Activated naive CD8-positive, alpha-beta T cell (primary cell): ENCODE measurements around the gene CNPY3.
"Not testable (repeated sequence)": the region's sequence is repeated elsewhere in the genome, so short reads cannot be mapped to it uniquely, and the experiment has no call there.

Experiments used
- H3K27ac Mint-ChIP-seq: one replicate; pipeline ENCODE4 v1.8.0; 2021; ENCODE audit warnings: mixed read lengths
- H3K27me3 Mint-ChIP-seq: one replicate; pipeline ENCODE4 v1.8.0; 2021; ENCODE audit warnings: mixed read lengths
- H3K36me3 Mint-ChIP-seq: one replicate; pipeline ENCODE4 v1.8.0; 2021; ENCODE audit warnings: mixed read lengths
- H3K4me1 Mint-ChIP-seq: one replicate; pipeline ENCODE4 v1.8.0; 2021; ENCODE audit warnings: low read depth, mixed read lengths
- H3K4me3 Mint-ChIP-seq: one replicate; pipeline ENCODE4 v1.8.0; 2021; ENCODE audit warnings: mild to moderate bottlenecking, mixed read lengths
- H3K9me3 Mint-ChIP-seq: one replicate; pipeline ENCODE4 v1.8.0; 2021; ENCODE audit warnings: low read depth, mixed read lengths

CNPY3 gene

GRCh38 chr6:42928986-42929820, at the start of gene CNPY3:
TSS of gene CNPY3 (plus strand) at chr6:42929480. CDS start at chr6:42929571, 91 bp downstream.
- peaks cover 39% of the 10 kb centered on the region for H3K4me1 Mint-ChIP-seq
- no peaks in the 10 kb centered on the region for H3K9me3 Mint-ChIP-seq
- no peaks in the 10 kb centered on the region for H3K27me3 Mint-ChIP-seq
- H3K36me3 Mint-ChIP-seq: peaks cover 7% of the 10 kb centered on the region
- peak within 1 kb of the TSS; percentile 95 for H3K4me3 Mint-ChIP-seq
- peak within 1 kb of the TSS; percentile 98 for H3K27ac Mint-ChIP-seq

- H3K4me1 Mint-ChIP-seq: peaks cover 23% of the 10 kb centered on the region
- H3K9me3 Mint-ChIP-seq, H3K36me3 Mint-ChIP-seq, H3K27me3 Mint-ChIP-seq: not testable (repeated sequence)
- peak overlapping the region; percentile 96 for H3K4me3 Mint-ChIP-seq
- H3K27ac Mint-ChIP-seq: peak overlapping the region; percentile 99
Measured at GRCh38 chr6:42880240-42880817, 49.0 kb upstream of the CNPY3 start.

GRCh38 chr6:42880871-42881270, 48.4 kb upstream of the CNPY3 start:
- H3K4me1 Mint-ChIP-seq: peaks cover 27% of the 10 kb centered on the region
- not testable (repeated sequence) for H3K27me3 Mint-ChIP-seq, H3K9me3 Mint-ChIP-seq, H3K36me3 Mint-ChIP-seq
- H3K27ac Mint-ChIP-seq: peak overlapping the region; percentile 99
- H3K4me3 Mint-ChIP-seq: peak overlapping the region; percentile 96

- no peak overlapping the region for H3K27ac Mint-ChIP-seq
- peaks cover 8% of the 10 kb centered on the region for H3K36me3 Mint-ChIP-seq
- no peaks in the 10 kb centered on the region for H3K9me3 Mint-ChIP-seq
Measured at GRCh38 chr6:42885702-42886101, 43.6 kb upstream of the CNPY3 start.

GRCh38 chr6:42888201-42888600, 41.1 kb upstream of the CNPY3 start:
- not testable (repeated sequence) for H3K27ac Mint-ChIP-seq, H3K9me3 Mint-ChIP-seq, H3K36me3 Mint-ChIP-seq, H3K27me3 Mint-ChIP-seq, H3K4me3 Mint-ChIP-seq
- H3K4me1 Mint-ChIP-seq: peaks cover 41% of the 10 kb centered on the region

More at GRCh38 chr6:42885702-42886101, 43.6 kb upstream of the CNPY3 start:
- Mint-ChIP-seq H3K4me1 (peaks cover 39% of the 10 kb centered on the region), H3K4me3 (no peak overlapping the region), H3K27me3 (no peaks in the 10 kb centered on the region)

- Mint-ChIP-seq H3K36me3 (no peaks in the 10 kb centered on the region), H3K4me3 (peak overlapping the region; percentile 95), H3K27me3 (no peaks in the 10 kb centered on the region), H3K4me1 (peaks cover 28% of the 10 kb centered on the region), H3K27ac (peak overlapping the region; percentile 98), H3K9me3 (no peaks in the 10 kb centered on the region)
Measured at GRCh38 chr6:42889815-42890214, 39.5 kb upstream of the CNPY3 start.

- no peaks in the 10 kb centered on the region for H3K36me3 Mint-ChIP-seq
- peak overlapping the region; percentile 95 for H3K4me3 Mint-ChIP-seq
- no peaks in the 10 kb centered on the region for H3K9me3 Mint-ChIP-seq
- H3K27ac Mint-ChIP-seq: peak overlapping the region; percentile 98
- no peaks in the 10 kb centered on the region for H3K27me3 Mint-ChIP-seq
- H3K4me1 Mint-ChIP-seq: peaks cover 28% of the 10 kb centered on the region
Measured at GRCh38 chr6:42890311-42891198, 38.7 kb upstream of the CNPY3 start.

GRCh38 chr6:42891199-42891722, 38.0 kb upstream of the CNPY3 start:
- Mint-ChIP-seq H3K27me3 (no peaks in the 10 kb centered on the region), H3K9me3 (no peaks in the 10 kb centered on the region), H3K4me1 (peaks cover 23% of the 10 kb centered on the region), H3K36me3 (no peaks in the 10 kb centered on the region), H3K4me3 (peak overlapping the region; percentile 95), H3K27ac (peak overlapping the region; percentile 98)

GRCh38 chr6:42894041-42894828, 35.0 kb upstream of the CNPY3 start:
- not testable (repeated sequence) for H3K27ac Mint-ChIP-seq, H3K9me3 Mint-ChIP-seq, H3K27me3 Mint-ChIP-seq, H3K36me3 Mint-ChIP-seq, H3K4me3 Mint-ChIP-seq
- peaks cover 17% of the 10 kb centered on the region for H3K4me1 Mint-ChIP-seq

- Mint-ChIP-seq H3K4me1 (peaks cover 3% of the 10 kb centered on the region), H3K27me3 (no peaks in the 10 kb centered on the region), H3K4me3 (no peak overlapping the region), H3K36me3 (no peaks in the 10 kb centered on the region), H3K9me3 (no peaks in the 10 kb centered on the region), H3K27ac (no peak overlapping the region)
Measured at GRCh38 chr6:42896178-42896719, 33.0 kb upstream of the CNPY3 start.

- no peak overlapping the region for H3K4me3 Mint-ChIP-seq
- H3K9me3 Mint-ChIP-seq: no peaks in the 10 kb centered on the region
- H3K4me1 Mint-ChIP-seq: peaks cover 11% of the 10 kb centered on the region
- no peak overlapping the region for H3K27ac Mint-ChIP-seq
- no peaks in the 10 kb centered on the region for H3K36me3 Mint-ChIP-seq
- no peaks in the 10 kb centered on the region for H3K27me3 Mint-ChIP-seq
Measured at GRCh38 chr6:42898891-42899361, 30.4 kb upstream of the CNPY3 start.

- no peak overlapping the region for H3K27ac Mint-ChIP-seq
- no peaks in the 10 kb centered on the region for H3K36me3 Mint-ChIP-seq
- H3K9me3 Mint-ChIP-seq: no peaks in the 10 kb centered on the region
- no peaks in the 10 kb centered on the region for H3K27me3 Mint-ChIP-seq
- no peak overlapping the region for H3K4me3 Mint-ChIP-seq
- H3K4me1 Mint-ChIP-seq: peaks cover 11% of the 10 kb centered on the region
Measured at GRCh38 chr6:42899871-42900270, 29.4 kb upstream of the CNPY3 start.

- Mint-ChIP-seq H3K9me3 (no peaks in the 10 kb centered on the region), H3K36me3 (no peaks in the 10 kb centered on the region), H3K4me1 (peaks cover 11% of the 10 kb centered on the region), H3K27ac (no peak overlapping the region), H3K27me3 (no peaks in the 10 kb centered on the region), H3K4me3 (no peak overlapping the region)
Measured at GRCh38 chr6:42901538-42901957, 27.7 kb upstream of the CNPY3 start.
